IPS-NIHi7 (cell line): Measurements from ENCODE around the gene PKHD1.

ENCODE experiments used
- DNase-seq: peaks from one replicate; pipeline ENCODE4 v3.0.0; 2012; ENCODE audit warnings: mixed read lengths; ENCODE audit errors: extremely low spot score

PKHD1 gene

DNA sequence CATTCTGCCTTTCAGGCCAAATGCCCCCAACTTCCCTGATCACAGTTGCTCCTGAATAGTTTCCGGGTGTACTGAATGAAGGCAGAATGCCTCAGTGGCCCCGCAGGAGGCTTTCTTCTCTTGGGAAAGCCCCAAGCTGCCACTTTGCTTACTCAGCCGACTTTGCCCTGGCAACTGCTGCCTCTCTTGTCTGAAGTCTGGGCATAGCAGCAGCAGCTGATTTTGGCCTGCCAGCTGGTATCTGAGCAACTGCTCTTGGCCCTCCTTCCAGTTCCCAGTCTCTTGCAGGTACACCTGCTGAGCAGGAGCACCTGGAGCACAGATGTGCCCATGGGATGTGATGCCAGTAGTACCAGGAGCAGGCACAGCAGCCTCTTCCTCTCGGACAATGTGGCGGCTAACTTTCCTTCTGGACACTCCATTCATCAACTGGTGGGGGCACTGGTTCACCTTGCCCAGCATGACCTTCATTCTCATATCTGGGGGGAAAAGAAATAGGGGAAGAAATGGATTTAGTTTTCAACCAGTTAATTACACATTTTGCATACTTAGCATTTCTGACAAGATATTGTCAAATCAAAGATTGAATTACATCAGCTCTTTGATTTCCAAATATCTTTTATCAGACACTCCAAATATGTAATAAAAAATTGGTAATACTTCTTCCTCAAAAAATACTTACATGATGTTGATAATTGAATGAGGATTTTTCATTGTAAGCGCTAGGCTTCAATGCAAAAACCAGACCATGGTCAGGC is 468.2 kb downstream of the PKHD1 start:
- DNase-seq: no peak

DNA sequence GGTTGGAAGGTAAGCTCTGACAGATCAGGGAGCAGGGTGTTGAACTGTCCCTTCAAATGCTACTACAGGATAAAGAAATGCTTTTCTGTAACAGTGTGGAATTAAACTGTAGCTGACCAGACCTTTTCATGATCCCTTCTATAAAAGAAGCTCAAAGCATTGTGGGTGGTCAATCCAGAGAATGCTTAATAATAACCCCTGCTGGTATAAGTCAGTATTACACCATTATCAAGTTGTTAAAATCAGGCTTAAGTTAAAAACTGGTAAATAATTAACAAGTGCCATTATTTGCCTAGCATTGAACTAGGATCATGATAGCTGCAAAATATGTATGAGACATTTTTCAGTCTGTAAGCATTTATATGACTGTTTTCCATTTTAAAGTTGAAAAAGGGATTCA is 468.9 kb downstream of the PKHD1 start:
- DNase-seq: no peak

DNA sequence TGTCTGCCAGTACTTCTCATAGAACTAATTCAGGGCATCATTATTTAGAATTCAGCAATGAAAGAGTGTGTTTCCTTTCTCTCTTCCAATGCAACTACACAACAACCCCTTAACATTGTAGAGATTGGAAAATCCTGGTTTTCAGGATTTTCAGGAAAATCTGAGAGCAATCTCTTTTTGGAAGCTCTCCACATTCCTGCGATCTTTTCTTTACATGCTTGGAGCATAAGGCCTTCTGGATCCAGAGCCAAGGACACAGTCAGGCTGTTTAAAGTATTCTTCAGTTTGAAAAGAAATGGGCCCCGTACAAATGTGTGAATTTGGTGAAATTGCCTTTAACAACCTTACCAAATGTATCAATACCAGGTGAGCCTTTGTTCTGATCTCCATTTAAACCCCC is 469.7 kb downstream of the PKHD1 start:
- no peak for DNase-seq

DNA sequence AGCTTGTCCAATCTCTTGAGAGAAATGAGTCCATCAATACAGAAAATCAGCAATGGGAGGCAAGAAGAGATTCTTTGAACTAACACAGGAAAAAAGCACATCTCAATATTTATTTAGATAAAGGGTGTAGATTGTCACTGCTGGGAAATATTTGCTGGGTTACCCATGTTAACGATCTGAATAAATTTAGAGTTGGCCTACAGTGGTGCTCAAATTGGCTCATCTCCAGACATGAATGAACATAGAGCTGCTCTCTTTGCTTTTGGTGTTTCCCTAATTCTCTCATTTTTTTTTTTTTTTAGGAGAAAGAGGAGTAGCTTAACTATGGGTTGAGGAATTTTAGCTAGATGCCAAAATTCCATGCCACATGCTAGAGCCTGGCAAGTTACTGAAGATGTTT is 471.2 kb downstream of the PKHD1 start:
- DNase-seq: no peak

DNA sequence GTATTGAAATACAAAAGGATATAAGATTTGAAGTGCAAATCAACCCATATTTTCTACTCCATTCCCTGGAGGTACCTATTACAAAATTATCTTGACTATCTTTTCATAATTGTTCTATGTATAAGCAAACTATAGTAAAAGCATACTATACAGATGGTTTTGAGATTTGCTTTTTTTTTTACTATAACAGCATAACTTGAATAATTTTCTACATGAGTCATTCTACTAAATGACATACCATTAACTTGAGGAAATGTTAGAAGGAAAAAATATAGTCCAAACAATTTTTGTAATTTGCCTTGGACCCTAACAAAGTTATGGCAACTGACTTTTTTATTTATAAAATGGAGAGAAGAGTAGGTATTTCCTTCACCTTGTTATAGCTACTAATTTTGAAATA is 472.7 kb downstream of the PKHD1 start:
- DNase-seq: no peak

DNA sequence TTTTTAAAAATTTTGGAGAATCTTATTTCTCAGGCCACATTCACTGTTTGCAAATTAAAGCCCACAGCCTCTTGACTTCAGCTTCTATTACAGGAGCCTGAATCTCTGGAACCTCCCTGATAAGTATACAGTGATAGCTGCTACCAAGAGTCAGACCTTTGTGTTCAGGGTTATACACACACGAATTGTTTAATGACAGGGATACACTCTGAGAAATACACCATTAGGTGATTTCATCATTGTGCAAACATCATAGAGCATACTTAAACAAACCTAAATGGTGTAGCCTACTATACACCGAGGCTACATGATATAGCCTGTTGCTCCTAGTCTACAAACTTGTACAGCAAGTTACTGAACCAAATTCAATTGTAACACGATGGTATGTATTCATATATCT is 473.9 kb downstream of the PKHD1 start:
- DNase-seq: no peak

DNA sequence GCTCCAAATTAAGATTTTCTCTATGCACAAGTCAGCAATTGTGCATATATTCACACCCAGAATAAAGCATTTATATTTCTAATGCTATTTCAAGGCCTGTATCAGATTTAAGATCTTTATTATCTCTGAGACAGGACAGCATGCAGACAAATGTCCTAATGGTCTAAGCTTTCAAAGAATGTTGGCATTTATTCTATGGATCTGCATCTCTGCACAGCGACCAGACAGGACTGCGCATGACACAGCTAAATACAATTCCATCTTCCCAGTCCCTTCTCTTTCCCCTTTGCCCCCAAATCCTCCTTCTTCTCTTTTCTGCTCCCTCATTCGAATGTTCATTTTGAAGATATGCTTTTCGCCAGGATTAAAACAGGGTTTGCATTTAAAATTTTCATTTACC is 478.5 kb downstream of the PKHD1 start:
- DNase-seq: no peak

DNA sequence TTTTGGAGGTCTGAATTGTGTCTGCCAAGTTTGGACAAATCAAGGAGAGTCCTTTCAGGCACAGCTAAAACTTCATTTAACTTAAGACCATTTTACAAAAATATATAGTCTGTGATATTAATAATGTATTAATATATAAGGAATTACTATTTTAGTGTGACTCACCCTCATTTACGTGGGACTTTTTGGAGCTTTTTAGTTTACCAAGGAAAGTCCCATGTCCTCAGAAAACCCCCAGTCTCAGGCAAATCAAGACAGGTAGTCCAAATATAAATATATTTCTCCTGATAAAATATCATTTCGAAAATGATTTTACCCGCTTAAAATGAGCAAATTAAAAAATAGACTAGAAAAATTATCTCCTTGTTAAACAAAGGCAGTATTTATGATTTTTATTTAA is 479.0 kb downstream of the PKHD1 start:
- DNase-seq: no peak

DNA sequence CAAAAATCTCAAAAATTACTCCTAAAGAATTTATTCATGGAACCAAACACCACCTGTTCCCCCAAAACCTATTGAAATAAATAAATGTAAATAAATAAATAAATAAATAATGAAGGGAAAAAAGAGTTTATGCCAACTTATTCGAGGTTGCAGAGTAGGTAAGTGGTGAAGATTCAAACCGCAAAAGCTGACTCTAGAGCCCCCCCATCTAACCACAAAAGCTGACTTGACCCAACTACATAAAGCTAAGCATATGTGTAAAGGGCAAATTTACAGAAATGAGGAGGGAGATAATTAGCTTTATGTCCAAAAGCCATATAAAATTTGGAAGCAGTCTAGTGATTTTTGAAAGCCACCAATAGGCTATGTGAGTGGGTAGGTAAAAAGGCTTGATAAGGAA is 486.9 kb downstream of the PKHD1 start:
- no peak for DNase-seq

DNA sequence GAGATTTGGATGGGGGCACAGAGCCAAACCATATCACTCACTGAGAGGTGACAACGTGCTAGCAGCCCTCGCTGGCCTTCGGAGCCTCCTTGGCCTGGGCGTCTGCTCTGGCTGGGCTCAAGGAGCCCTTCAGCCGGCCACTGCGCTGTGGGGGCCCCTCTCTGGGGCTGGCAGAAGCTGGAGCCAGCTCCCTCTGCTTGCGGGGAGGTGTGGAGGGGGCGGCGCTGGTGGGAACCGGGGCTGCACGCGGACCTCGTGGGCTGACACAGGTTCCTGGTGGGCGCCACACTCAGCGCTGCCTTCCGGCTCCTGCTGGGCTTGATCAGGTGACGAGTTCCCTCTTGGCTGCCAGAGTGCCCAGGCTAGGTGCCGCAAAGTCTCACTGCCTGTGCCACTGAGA is 489.2 kb downstream of the PKHD1 start:
- DNase-seq: no peak

DNA sequence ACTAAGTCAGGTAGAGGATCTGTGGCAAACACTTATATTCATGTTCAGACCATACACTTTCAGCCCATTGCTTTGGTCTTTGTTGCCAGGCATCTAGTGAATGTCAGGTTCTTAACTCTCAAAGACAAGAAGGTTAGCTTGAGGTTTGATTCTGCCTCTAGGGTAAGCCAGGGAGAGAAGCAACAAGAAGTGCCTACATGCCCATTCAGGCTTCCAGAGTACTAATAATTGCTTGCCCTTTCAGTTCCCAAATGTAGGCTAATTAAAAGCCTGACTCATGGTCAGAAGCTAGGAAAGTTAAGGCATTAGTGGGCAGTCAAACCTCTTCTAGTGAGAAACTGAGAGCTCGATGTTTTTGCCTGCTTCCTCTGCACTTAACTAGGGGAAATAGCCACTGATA is 492.4 kb downstream of the PKHD1 start:
- no peak for DNase-seq

DNA sequence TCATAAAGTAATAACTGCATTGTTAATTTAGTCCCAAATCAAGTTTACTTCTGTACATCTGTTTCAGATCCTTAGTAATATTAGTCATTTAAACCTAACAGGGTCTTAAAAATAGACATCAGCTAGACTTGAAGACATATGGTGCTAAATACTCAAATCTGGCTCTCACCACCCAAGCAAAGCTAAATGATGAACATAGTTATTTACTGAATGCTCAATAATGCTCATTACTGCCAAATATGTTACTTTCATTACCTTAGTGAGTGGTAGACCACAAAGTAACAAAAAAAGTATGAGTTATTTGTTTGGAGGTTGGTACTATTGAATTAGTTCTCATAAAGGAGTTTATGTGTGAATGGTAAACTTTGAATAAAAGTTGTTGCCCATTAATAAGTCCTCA is 502.1 kb downstream of the PKHD1 start:
- DNase-seq: no peak

DNA sequence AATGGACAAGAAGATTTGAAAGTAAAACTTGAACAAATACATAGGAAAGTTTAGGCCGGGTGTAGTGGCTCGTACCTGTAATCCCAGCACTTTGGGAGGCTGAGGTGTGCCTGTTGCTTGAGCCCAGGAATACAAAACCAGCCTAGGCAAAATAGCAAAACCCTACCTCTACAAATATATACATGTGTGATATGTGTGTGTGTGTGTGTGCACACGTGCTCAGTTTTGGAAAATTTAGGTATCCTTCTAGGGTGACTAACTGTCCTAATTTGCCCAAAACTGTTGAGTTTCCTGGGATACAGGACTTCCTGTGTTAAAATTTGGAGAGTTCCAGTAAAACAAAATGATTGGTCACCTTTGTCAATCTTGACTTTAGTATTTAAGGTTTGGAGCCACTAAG is 503.2 kb downstream of the PKHD1 start:
- DNase-seq: no peak

DNA sequence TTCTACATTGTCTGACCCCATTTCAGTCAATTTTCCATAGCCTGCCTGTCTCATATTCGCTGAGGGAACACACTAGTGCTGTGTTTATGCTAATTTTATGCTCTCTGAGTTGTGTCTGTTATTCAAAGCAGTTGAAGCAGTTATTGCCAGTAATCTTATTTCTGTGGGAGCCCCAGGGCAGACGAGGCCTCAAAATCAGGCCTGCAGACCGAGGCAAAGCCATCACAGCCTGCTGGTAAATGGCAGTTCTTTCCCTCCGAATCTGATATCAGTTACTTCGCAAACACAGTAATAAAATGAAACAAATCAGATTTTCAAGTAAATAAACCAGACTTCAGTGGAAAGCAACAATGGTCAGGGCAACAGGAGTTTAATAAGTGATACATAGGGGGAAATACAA is 508.4 kb downstream of the PKHD1 start:
- DNase-seq: no peak

DNA sequence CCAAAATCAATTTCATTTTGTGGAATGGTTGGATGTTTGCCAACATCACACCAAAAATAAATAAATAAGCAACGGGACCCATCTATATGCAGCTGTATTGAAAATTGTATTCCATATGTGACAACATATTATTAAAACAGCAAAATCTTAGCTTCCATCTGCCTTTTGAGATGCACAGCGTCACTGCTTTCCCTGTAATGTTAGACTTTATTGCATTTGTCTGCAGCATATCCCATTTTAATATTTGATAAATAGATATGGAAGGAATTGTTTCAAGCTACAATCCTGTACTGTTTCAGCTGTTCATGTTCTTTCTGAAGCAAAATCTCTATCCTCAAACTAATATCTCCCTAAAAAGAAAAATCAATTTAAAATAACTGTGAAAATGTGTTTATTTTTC is 509.1 kb downstream of the PKHD1 start:
- DNase-seq: no peak

DNA sequence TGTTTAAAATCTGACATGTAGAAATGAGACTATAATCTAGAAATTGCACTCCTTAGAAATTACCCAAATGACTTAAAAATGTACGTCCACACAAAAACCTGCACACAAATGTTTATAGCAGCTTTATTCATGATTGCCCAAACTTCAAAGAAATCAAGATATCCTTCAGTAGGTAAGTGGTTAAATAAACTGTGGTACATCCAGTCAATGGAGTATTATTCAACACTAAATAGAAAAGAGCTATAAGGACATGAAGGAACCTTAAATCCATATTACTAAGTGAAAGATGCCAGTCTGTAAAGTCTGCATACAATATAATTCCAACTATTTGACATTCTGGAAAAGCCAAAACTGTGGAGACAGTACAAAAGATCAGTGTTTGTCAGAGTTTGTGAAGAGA is 513.4 kb downstream of the PKHD1 start:
- no peak for DNase-seq

DNA sequence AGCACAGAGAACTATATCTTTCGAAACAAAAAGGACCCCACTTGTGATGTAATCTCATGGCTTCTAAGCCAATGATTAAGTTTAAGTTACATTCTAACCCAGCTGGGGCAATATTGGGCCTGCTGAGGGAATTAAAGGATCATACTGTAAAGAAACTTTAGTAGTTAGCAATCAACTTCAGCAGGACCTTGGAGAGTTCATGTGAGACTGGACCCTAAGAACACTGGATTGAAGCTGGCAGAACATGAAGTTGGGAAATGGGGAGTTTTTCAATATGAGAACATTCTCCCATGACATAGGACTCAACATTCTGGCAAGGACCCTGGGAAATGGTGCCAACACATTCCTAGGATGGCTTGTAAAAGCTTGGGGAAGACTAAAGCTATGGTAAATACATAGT is 516.2 kb downstream of the PKHD1 start:
- no peak for DNase-seq

DNA sequence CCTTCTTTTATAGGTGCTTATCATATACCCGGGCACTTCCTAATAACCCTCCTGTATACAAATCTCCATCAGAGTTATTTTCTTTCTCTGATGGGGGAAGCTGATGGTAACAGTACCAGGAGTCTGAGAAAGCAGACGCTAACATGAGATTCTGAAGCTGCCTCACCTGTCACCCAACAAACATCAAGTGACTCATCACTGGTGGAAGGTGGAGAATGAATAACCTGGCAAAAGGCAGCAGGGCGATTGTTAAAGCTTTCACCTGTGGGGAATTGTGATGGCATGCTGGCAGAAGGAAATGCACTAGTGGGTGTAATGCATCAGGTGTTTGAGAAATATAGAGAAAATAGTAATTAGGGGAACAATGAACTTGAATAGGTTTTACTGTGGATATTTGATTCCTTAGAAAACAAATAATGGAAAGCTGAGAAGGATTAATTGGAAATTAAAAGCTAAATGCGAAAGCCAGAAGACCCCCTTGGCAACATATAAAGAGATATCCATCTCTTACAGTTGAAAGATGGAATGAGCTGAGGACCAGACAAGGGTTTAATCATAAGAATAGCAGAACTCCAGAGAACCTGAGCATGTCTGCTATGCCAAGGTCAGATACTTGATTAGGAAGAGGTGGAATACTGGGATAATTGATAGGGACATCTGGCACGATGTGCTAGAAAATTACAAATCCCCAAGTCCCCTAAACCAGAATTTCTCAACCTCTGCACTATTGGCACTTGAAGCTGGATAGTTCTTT is 517.1 kb downstream of the PKHD1 start:
- DNase-seq: no peak

DNA sequence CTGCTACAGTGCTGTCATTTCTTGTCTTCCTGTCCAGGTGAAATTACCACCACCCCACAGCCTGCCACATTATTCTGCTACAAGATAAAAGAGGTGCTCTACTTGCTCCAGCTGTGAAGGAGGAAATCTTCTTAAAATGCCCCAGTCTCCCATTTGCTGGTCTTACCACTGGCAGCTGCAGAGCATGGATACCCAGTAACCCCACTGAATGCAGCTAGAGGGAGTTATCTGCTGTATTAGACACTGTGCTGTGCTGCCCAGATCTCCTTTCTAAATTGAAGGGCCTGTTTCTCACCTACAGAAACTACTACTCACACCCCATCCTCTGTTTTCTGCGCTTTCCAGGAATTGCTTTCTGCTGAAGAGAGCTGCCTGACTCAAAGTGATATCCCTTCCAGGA is 517.8 kb downstream of the PKHD1 start:
- DNase-seq: peak; percentile 26

DNA sequence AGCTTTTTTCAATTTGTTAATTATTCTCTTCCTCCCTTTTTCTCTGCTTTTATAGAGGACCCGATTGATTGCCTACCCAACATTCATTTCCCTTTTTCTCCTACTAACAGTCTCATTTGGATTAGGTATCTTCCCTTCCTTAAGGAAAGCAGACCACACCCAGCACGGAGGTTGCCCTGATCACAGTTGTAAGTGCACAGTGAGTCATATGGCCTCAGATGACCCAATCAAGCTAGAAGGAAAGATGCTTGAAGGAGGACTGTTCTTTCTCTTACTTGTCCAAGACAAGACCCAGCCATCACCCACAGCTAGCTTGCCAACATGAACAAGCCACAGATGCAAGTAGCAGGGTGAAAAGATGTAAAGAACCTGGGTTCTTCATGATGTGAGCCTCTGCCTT is 518.6 kb downstream of the PKHD1 start:
- no peak for DNase-seq

DNA sequence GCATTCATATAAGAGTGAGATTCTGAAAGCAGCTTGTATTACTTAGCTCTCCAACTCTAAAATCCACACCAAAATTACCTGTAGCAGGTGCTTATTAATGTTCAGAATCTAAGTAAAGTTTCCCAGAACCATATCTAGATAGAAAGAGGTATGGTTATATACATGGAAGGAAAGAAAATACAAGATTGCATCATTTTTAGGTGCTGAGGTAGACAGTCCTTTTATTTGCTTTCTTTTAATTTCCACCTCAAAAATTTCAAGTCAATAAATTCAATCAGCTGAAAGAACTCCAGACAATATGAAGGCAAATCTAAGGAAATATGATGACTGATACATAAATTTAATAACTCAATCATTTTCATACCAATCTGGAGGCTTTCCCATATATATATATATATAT is 521.9 kb downstream of the PKHD1 start:
- DNase-seq: no peak
